Heart left ventricle (tissue), 16 donors: ENCODE data around the gene PNKP. TPM values are rescaled to one million over a fixed set of nuclear protein-coding genes. Genes with fewer than 3 reads are reported as not detected.

Source experiments
- ATAC-seq, 4 donors: fragments of 200-7000 bp; cut with Tn5 transposase; one replicate each; pipeline ENCODE4 v1.9.1; 2020 to 2022; ENCODE audit warnings: moderate library complexity in 4 of 4, mild to moderate bottlenecking in 3 of 4, moderate number of reproducible peaks in 1 of 4
- DNase-seq, 5 donors: peaks; one replicate each; pipeline ENCODE4 v3.0.0-alpha.2; 2020
- H3K27ac ChIP-seq, 12 donors: fragments of 200-600 bp; sonication (generic) in 4 of 12; one replicate each; pipeline versions ENCODE4 v1.5.0 to v1.8.0; 2016 to 2022; ENCODE audit warnings: mild to moderate bottlenecking in 2 of 12
- H3K27me3 ChIP-seq, 9 donors: fragments of 200-600 bp; sonication (generic) in 2 of 9; one replicate each; pipeline versions ENCODE4 v1.5.1 to v1.8.0; 2016 to 2022; ENCODE audit warnings: mild to moderate bottlenecking in 3 of 9
- H3K36me3 ChIP-seq, 9 donors: fragments of 200-600 bp; sonication (generic) in 2 of 9; one replicate each; pipeline versions ENCODE4 v1.5.0 to v1.8.0; 2018 to 2022; ENCODE audit warnings: mild to moderate bottlenecking in 2 of 9
- H3K4me1 ChIP-seq, 12 donors: fragments of 200-600 bp; sonication (generic) in 4 of 12; one replicate each; pipeline versions ENCODE4 v1.5.0 to v1.8.0; 2016 to 2022; ENCODE audit warnings: mild to moderate bottlenecking in 3 of 12
- H3K4me3 ChIP-seq, 12 donors: fragments of 200-600 bp; sonication (generic) in 4 of 12; one replicate each; pipeline versions ENCODE4 v1.5.0 to v1.8.0; 2017 to 2022; ENCODE audit warnings: mild to moderate bottlenecking in 9 of 12, moderate library complexity in 4 of 12
- H3K9me3 ChIP-seq, 12 donors: fragments of 200-600 bp; sonication (generic) in 4 of 12; one replicate each; pipeline versions ENCODE4 v1.5.0 to v1.8.0; 2016 to 2022; ENCODE audit warnings: mild to moderate bottlenecking in 1 of 12
- POLR2A ChIP-seq, 2 donors: fragments of 450-650 bp; IDR thresholded peaks; one replicate each; pipeline ENCODE4 v1.6.1; 2017; ENCODE audit warnings: antibody characterized with exemption in 2 of 2, mild to moderate bottlenecking in 2 of 2, moderate library complexity in 2 of 2
- WGBS, 4 donors: extraction: QIAGEN DNeasy Blood & Tissue Kit in 2 of 4; methylation state at CpG; one replicate each; pipeline versions ENCODE4 v1.1.5 to v1.1.7; 2013 to 2018; 5-methylcytosine and 5-hydroxymethylcytosine counted together
- intact Hi-C, 10 donors: fragments of 100-400 bp; cut with DNase I; formaldehyde crosslinking; loops; one replicate each; pipeline versions ENCODE4 v1.11.1 to v1.14.2; 2022
- polyA plus RNA-seq, 2 donors: library from polyadenylated mRNA; stranded (reverse); fragments of 200-250 nt; gene quantifications; one replicate each; pipeline ENCODE4 v1.2.3, GENCODE V29; 2013
- total RNA-seq, 9 donors: library from RNA; depleted of rRNA in 2 of 9; stranded (reverse); fragments of >200 nt in 2 of 9; fragmentation: NEBNext Ultra II Directional in 3 of 9; extraction: Animal tissue kit (Norgen Biotek cat#: 25700) in 3 of 9; gene quantifications; one replicate each; pipeline versions ENCODE4 v1.1.0 to v1.2.4, GENCODE V29; 2016 to 2023
- TF ChIP-seq, protein P1 (sequence below), 12 donors: fragments of 200-600 bp; sonication (generic) in 4 of 12; IDR thresholded peaks; one replicate each; pipeline versions ENCODE4 v1.5.0 to v1.8.0; 2018 to 2022; ENCODE audit warnings: antibody characterized with exemption in 12 of 12, mild to moderate bottlenecking in 5 of 12
- donor health status: ischemic (EF 13 %, LVEDD 7.1; RV severe dilation, severe dysfunction).
- donor health status: healthy with polysubstance abuse.
- donor health status: DM: no; HTN: yes; CAD: no.
- donor health status: DM: no; HTN: no; CAD: no.
- donor health status: ischemic (EF 25% LVEDD 6.9; RV normal size, moderate dysfunction).
- donor health status: ischemic (EF 25% LVEDD 5.7; RV mildly dilated, moderate dysfunction).
- donor health status: healthy.
- donor health status: DM: yes; HTN: yes; CAD: no.
- donor health status: ischemic (EF 35%, LVEDD 5.7; RV mildly dilated, moderate dysfunction).
- donor health status: nonischemic (EF 11% LVEDD 7.7; RV severe dilation, severe dysfunction).
- donor health status: DM: yes; HTN: yes; CAD: no.
- donor health status: PGD.
- donor health status: ischemic (EF 29% LVEDD 5.4; RV normal size, mild dysfunction).
- donor health status: nonischemic (EF 23%, LVEDD 6.1; RV moderate dilation, normal function).

Gene PNKP
- total and polyA plus RNA-seq, 11 donors, result 26.6 to 57.0 (median 36.8) TPM

DNA sequence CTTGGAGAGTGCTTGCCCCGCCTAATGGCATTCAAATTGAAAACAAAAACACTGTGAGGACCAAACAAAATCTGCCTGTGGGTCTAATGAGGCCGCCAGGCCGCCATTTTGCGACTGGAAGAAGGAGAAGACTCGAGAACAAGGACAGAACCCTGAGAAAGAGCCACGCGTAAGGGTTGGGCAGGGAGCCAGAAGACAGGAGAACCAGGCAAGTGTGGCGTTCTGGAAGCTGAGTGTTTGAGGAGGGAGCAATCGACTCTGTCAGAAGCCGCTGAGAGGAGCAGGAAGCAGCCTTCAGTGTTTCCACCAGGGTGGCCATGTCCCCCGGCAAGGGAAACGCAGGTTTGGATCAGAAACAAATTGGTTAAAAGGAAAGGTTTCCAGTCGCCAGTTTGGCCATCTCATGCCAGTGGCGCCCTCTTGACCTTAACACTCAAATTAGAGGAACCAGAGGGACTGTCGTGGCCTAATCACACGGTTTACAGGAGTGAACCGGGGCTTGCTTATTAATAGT lies 26.6 kb downstream of the PNKP start:
- Histone ChIP-seq H3K4me3 (no peak overlapping the region), H3K27ac (no peak overlapping the region), H3K4me1 (no peaks in the 10 kb centered on the region), H3K9me3 (no peaks in the 10 kb centered on the region), H3K27me3 (no peaks in the 10 kb centered on the region), H3K36me3 (peaks cover 0 to 54% (median 43%) of the 10 kb centered on the region in 9 donors)
- DNase-seq (no peak), ATAC-seq (no peak)
- 80 to 83% (median 81%) methylated on average over 17 of the region's 17 CpGs for whole genome bisulfite sequencing, 4 donors
- intact Hi-C loops, result no loop called here
- no peak for TF ChIP-seq POLR2A (IDR thresholded peaks at IDR 0.05)
- TF ChIP-seq, protein P1, sequence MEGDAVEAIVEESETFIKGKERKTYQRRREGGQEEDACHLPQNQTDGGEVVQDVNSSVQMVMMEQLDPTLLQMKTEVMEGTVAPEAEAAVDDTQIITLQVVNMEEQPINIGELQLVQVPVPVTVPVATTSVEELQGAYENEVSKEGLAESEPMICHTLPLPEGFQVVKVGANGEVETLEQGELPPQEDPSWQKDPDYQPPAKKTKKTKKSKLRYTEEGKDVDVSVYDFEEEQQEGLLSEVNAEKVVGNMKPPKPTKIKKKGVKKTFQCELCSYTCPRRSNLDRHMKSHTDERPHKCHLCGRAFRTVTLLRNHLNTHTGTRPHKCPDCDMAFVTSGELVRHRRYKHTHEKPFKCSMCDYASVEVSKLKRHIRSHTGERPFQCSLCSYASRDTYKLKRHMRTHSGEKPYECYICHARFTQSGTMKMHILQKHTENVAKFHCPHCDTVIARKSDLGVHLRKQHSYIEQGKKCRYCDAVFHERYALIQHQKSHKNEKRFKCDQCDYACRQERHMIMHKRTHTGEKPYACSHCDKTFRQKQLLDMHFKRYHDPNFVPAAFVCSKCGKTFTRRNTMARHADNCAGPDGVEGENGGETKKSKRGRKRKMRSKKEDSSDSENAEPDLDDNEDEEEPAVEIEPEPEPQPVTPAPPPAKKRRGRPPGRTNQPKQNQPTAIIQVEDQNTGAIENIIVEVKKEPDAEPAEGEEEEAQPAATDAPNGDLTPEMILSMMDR (IDR thresholded peaks at IDR 0.05), result no peak

DNA sequence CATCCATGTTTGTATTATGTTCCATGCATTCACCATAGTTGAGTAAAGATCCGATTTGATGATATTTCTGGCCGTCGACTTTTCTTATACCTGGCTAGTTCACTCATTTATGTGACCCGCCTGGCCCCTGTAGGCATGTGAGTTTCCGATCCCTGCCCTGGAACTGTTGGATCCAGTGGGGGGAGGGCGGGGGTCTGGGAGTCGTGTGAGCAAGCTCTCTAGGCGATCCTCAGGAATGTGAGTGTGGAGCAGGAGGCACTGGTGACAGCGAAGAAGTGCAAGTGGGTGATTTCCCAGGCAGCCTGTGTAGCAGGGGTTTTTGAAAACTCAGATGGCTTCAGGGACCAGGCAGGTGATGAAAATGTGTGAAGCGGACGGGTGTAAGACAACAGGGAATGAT lies 27.1 kb downstream of the PNKP start:
- no peak for DNase-seq
- no peak overlapping the region for H3K27ac ChIP-seq
- intact Hi-C loops, result no loop called here
- no peaks in the 10 kb centered on the region for H3K27me3 ChIP-seq
- no peaks in the 10 kb centered on the region for H3K4me1 ChIP-seq
- TF ChIP-seq POLR2A (IDR thresholded peaks at IDR 0.05), result no peak
- TF ChIP-seq, protein P1 (IDR thresholded peaks at IDR 0.05), result no peak
- H3K9me3 ChIP-seq, result no peaks in the 10 kb centered on the region
- no peak for ATAC-seq
- 78 to 90% (median 83%) methylated on average over 11 of the region's 11 CpGs for WGBS, 4 donors
- peaks cover 3 to 59% (median 47%) of the 10 kb centered on the region in 9 donors for H3K36me3 ChIP-seq
- no peak overlapping the region for H3K4me3 ChIP-seq

DNA sequence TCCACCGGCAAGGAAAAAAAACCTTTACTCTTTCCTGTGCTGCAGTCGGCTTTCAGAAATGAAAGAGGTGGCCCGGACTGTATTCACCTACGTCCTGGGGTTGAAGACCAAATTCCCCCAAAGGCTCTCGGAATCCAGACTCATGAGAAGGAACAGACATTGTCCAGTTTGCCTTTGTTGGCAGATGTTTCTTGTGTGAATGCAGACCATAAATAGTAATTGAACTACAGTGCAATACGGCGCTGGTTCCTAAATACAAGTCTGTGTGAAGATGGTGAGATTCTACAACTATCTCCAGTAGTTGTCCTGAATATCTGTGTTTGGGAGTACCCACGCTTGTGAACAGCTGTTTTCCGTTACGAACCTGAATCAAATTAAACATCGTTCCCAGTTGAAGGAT lies 27.7 kb downstream of the PNKP start:
- no peak for TF ChIP-seq POLR2A (IDR thresholded peaks at IDR 0.05)
- TF ChIP-seq, protein P1 (IDR thresholded peaks at IDR 0.05), result no peak
- H3K36me3 ChIP-seq, result peaks cover 4 to 63% (median 54%) of the 10 kb centered on the region in 9 donors
- intact Hi-C loops, result no loop called here
- peak overlapping the region in 3 of 12 donors; percentile 2 to 47 (median 46) for H3K27ac ChIP-seq
- no peaks in the 10 kb centered on the region for H3K9me3 ChIP-seq
- no peak overlapping the region for H3K4me3 ChIP-seq
- ATAC-seq, result no peak
- no peaks in the 10 kb centered on the region for H3K4me1 ChIP-seq
- DNase-seq, result no peak
- 86 to 90% (median 88%) methylated on average over 11 of the region's 11 CpGs for WGBS, 4 donors
- H3K27me3 ChIP-seq, result no peaks in the 10 kb centered on the region

DNA sequence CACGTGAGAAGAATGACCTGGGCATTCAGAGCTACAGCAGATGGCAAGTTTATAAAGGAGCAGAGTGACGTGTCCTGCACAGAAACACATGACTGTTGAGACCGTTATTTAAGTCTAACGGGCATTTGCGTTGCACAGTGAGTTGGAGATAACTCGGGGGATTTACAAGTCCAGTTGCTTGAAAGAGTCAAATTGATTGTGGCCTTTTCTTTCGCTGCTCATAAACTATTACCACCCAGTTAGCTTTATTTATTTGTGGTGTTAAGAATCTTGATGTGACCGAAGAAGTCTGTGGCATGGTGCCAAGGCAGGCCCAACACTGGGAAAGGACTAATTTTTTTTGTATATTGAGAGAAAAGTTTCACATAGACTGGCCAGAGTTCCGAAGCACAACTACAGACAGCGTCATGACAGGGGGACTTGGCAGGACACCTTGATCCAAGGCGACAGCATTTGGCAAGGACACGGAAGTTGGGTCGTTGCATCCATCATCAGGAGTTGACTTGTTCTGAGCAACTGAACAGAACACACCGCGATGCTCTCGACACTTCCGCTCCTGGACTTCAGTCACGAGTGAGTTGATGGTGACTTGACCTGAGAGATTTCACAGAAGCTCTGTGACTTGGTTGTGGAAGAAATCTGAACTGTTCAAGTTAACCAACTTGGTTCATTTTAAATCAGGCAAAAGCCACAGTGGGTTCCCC lies 28.3 kb downstream of the PNKP start:
- TF ChIP-seq, protein P1 (IDR thresholded peaks at IDR 0.05), result no peak
- H3K9me3 ChIP-seq, result no peaks in the 10 kb centered on the region
- H3K36me3 ChIP-seq, result peaks cover 4 to 70% (median 60%) of the 10 kb centered on the region in 9 donors
- H3K27ac ChIP-seq, result peak overlapping the region in 4 of 12 donors; percentile 2 to 47 (median 29)
- intact Hi-C loops, result no loop called here
- DNase-seq, result no peak
- WGBS, 4 donors, result 60 to 87% (median 71%) methylated on average over 18 of the region's 18 CpGs
- no peaks in the 10 kb centered on the region for H3K27me3 ChIP-seq
- ATAC-seq, result peak in 3 of 4 donors; percentile 22 to 50 (median 29)
- no peaks in the 10 kb centered on the region for H3K4me1 ChIP-seq
- no peak overlapping the region for H3K4me3 ChIP-seq
